SKM-1 (cell line): ENCODE results near the gene NUMB.
A peak's percentile ranks its signal among the peaks of the same experiment; 100 is the strongest.

Experiments
- DNase-seq: peaks from one replicate; lab custom pipeline; 2025; ENCODE audit not compliant: unreplicated experiment; lab: John Stamatoyannopoulos, UW

Gene NUMB

DNA sequence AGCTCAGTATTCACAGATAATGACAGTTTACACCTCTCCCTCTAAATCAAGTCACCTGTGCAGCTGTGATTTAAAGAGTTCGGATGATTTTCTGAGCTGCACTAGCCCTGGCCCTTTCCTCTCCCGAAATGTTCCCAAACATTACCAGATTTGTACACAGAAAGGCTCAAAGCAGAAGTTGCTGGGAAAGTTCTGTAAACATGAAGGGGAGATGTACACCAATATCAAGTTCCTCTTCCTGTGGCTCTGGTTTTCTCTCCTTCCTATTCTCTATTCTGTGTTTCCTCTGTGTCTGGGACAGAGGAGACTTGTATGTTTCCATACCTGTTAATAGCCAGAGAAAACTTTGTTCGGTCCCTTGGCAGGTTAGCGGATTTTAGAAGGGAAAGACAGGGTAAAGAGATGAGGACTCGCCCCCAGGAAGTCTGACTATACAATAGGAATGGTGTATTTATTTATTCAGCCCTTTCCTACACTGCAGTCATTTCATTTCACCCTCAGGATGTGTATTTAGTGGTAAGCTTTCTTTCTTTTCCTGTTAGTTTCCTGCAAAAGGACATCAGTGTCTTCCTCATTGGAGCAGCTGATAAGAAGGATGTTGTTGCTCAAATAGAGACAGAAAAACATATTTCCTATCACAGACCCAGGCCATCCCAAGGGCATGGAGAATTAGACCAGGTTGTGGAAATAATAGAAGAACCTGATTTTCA is 7.6 kb upstream of the NUMB start:
- DNase-seq = peak; percentile 13

DNA sequence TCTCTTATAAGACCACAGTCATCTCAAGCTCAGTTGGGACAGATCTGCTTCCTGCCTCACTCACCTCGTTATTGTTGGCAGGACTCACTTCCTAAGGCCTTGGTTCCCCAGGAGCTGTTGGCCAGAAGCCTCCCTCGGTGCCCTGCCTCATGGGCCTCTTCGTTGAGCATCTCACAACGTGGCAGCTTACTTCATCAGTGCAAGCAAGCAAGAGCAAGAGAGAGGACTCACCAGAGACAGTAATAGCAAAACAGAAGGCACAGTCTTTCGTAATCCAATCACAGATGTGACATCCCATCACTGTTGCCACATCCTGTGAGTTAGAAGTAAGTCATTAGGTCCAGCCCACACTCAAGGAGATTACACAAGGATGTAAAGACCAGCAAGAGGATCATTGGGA is 5.1 kb upstream of the NUMB start:
- DNase-seq = peak; percentile 81

DNA sequence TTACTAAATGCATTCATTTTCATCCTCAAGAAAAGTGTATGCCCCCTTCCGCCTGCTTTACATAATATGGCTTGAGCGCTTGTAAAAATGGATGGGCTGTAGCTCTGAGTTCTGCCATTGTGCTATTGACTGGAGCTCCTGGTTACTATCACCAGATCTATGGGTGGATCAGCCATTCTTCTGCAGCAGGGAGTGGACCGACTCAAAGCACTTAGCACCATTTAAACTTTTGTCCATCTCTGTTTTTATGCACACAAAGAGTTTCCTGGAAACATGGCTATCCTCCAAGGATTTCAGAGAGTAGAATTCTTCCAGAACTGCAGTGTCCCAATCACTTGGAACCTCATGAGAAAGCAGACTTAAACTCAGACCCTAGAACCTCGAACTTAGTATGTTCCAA is 4.5 kb upstream of the NUMB start:
- no peak for DNase-seq

DNA sequence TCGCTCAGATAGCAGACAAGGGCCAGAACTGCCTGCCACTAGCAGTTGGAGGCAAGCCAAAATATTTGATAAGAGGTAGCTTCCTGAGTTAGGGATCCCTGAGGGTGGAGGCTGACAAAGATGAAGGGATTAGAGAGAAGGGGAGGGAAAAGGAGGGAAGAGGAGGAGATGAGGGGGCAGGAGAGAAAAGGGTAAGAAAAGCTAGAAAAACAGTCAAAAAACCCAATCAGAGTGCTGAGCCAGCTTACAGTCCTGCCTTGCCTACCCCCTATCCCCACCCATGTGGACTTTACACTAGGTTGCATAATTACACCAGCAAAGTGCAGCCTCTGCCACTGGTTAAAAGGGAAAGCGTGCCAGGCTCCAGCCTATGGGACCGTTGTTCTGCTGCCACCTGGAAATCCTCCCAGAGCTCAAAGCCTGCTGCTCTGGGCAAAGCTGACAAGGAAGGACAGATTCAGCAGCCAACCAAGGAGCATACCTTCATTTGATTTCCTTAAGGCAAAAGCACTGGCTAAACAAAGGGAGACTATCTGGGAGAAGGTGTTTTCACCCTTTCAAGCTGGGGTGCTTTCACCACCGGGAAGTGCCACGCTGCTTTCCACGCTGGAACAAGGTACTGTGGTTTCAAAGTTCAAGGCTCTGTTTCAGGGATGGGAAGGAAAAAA is 3.8 kb upstream of the NUMB start:
- no peak for DNase-seq

DNA sequence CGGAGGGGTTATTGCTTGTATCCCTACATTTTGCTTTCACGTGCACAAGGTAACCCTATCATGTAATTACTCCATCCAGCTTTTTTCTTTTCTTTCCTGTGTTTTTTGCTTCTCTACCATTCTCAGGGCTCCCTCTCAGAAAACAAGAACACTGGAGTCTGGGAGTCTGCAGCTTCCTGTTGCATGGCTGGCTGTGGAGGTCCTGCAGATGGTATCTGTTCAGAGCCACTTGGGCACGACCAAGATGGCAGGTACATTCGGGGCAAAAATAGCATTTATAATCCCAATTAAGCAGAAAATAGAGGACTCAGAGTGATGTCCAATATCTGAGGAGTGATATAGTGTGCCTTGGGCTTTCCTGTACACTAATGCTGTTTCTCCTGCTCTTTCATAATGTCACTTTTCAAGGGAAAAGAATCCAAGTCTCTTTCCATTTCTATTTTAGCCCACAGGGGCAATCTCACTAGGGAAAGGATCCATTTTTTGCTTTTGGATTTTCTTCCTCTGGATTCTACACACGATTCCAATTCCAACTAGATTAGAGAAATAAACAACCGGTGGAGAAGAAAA is 3.2 kb upstream of the NUMB start:
- no peak for DNase-seq

DNA sequence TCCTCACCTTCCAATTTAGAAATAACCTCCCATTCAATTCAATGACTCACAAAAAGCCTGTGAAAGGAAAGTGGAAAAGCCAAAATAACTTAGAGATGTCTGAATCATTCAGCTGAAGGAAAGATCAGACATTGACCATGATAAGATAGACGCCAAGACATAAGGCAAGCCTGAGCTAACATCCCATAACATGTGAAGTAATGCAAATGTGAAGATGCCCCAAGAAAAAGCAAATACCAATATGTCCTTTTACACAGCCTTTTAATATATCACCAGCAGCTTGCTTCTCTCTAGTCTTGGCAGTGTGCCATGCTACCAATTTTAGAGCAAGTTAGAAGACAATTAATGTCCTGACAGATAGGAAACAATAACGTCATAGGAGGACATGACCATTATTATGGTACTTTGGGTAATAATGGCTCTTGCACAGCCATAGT is 2.4 kb upstream of the NUMB start:
- DNase-seq = no peak

DNA sequence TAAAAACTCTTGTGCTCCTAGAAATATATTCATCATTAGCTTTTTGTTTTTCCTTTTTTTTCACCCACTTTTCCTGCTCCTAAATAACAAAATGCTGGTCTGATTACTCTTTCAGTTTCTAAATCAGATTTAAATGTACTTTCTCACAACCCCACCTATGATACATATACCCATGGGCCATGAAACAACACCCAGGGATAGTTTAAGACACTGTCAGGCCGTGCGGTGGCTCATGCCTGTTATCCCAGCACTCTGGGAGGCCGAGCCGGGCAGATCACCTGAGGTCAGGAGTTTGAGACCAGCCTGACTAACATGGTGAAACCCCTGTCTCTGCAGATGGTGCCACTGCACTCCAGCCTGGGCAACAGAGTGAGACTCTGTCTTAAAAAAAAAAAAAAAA is 1.6 kb upstream of the NUMB start:
- no peak for DNase-seq

DNA sequence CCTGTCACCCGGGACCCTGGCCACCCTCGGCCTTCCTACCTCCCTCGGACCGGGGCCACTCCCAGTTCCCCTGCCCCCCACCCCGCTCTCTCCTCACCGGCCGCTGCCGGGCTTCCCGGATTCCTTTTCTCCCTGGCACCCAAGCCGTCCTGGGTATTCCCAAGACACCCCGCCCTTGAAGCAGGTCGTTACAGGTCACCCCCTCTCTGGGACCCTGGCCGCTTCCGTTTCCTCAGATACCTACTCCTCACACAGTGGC is 493 bp downstream of the NUMB start:
- no peak for DNase-seq

DNA sequence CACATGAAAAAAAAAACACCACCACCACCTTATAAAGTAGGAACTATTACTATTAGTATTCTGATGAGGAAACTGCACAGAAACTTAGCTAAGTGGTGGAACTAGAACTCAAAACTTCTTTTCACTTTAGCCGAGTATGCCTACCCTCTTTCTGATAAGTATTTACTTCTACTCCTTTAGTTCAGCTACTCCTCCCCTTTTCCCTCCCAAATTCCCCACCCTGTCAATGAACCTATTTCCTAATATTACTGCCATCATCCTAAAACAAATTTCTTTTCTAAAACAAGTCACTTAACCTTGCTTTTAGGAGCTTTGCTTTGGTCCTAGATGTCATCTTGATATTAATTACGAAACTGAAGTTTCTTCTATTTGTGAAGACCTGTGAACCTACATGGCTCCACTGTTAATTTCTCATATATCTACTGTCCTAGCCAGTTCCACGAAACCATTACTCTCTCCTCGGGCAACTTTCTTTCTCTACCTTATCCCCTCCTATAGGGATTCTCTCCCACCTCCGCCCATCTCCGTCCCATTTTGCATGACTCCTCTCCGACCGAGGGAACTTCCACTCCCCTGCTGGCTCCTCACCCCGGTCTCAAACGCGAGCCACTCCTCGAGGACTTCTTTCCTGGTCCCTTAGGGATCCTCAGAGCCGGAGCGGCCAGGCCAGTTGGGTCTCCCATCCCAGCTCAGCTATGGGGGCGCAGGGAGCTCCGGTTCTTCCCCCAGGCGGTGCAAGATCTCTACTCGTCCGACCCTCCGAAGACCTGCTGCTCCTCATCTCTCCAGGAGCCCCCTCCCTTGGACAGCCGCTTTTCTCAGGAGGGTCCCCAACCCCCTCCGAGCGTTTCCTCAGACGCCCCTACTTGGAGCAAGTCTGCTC is 1.1 kb downstream of the NUMB start:
- no peak for DNase-seq

DNA sequence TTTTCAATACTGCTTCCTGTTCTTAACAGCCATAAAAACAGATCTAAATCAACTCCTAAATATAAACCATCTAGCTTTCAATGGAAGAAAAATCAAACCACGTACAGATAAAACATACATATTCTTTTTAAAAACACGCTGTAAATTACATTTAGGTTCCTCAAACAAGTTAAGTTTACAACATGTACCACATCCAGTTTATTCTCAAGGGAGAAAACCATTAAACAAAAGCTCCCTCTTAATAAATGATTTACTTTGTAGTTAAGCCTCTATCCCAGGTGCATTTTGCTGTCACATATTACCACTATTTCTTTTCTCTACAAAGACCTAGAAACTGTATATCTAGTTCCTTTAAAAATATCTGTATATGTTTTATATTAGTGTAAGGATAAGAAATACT is 3.1 kb downstream of the NUMB start:
- no peak for DNase-seq

DNA sequence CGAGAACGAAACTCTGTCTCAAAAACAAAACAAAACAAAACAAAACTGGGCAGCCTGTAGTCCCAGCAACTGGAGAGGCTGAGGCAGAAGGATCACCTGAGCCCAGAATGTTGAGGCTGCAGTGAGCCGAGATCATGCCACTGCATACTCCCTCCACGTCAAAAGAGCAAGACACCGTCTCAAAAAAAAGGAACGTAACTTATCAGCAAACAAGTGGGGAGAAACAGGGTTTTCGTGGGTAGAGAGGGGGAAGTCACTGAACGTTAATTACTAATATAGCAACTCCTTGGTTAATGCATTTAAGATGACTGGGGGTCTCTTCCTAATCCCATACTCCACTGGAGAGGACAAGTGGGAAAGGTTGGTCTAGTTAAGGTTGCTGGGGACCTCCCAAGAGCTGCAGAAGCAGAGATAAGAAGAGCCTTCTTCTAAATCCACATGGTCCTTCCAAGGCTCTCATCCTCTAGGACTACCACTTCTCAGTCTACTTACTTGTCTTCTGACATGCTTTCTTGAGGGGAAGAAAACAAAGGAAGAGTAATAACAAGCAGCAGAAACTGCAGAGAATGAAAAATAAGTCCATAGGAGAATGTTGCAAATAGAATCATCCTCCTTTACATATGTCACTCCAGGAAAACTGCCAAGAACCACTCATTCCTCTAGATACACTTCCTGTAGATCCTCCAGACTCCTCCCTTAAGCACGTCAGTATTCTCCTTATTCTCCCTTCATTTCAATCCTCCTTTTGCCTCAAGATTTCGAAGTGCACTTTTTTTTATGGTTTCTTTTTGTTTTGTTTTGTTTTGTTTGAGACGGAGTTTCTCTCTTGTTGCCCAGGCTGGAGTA is 5.8 kb downstream of the NUMB start:
- DNase-seq = no peak

DNA sequence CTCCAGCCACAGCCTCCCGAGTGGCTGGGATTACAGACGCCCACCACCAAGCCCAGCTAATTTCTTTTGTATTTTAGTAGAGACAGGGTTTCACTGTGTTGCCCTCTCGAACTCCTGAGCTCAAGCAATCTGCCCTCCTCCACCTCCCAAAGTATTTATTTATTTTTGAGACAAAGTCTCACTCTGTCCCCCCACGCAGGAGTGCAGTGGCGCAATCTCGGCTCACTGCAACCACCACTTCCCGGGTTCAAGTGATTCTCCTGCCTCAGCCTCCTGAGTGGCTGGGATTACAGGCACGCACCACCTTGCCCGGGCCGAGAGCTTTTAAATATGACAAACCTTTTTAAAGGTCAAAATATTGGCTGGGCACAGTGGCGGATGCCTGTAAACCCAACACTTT is 14.6 kb downstream of the NUMB start:
- no peak for DNase-seq

DNA sequence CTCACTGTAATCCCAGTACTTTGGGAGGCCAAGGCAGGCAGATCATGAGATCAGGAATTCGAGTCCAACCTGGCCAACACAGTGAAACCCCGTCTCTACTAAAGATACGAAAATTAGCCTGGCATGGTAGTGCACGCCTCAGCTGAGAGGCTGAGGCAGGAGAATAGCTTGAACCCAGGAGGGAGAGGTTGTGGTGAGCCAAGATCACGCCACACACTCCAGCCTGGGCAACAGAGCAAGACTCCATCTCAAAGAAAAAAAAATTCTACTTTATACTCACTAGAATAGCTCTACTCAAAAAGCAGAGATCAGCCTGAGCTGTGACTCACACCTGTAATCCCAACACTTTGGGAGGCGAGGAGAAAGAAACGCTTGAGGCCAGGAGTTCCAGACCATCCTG is 17.1 kb downstream of the NUMB start:
- DNase-seq = no peak

DNA sequence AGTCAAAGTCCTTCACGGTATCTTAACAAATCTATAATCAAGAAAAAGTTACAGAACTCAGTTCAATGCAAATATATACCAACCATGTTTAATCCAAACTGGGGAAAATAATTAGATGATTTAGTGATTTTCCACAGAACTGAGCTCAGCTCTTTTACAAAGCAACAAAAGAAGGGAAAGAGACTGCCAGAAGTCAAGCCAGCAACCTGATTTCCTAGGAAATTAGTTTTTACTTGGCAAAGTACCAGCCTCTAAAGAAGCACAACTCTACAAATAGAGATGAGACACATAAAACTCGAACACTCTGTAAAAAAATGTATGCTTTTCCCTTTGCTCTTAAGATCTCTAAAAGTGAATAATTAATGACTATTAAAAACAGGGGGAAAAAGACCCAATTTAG is 19.4 kb downstream of the NUMB start:
- DNase-seq = no peak

DNA sequence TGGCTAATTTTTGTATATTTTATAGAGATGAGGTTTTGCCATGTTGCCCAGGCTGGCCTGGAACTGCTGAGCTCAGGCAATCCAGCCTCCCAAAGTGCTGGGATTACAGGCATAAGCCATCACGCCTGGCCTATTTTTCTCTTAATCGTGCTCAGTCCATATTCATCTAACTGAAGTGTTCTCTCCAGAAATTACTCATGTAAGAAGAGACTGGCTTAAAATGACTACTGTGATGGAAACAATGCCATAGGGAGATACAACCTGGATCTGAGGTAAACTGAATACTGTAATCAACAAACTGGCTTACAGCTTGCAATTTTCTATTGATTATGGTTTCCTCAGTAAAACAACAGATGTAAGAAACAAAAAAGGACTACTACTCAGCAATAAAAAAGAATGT is 21.1 kb downstream of the NUMB start:
- no peak for DNase-seq

DNA sequence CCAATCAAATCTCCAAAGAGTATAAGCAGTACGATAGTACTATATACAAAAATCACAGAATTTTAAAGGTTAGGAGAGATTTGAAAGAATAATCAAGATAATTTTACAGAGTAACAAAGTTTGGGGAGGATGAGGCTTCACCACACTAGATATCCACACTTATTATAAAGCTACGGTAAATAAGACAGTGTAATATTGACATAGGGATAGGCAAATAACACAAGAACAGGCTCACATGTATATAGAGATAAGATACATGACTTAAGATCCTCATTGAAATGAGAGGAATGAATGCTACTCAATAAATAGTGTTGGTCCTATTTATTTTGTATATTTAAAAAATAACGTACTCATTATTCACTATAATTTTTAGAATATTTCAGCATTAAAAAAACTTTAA is 26.2 kb downstream of the NUMB start:
- DNase-seq = no peak

DNA sequence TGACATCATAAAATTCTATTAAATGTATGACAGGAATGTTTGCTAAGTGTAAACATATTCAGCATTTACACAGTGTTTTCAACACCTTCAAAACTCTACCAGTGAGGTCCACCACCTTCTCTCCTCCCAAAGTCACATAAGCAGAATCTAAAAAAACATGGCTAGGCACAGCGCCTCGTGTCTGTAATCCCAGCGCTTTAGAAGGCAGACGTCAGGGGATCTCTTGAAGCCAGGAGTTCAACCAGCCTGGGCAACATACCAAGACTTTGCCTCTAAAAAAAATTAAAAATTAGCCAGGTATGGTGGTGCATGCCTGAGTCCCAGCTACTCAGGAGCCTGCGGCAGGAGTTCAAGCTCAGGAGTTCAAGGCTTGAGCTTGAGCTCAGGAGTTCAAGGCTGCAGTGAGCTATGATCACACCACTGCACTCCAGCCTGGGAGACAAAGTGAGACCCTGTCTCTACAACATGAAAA is 30.0 kb downstream of the NUMB start:
- no peak for DNase-seq

DNA sequence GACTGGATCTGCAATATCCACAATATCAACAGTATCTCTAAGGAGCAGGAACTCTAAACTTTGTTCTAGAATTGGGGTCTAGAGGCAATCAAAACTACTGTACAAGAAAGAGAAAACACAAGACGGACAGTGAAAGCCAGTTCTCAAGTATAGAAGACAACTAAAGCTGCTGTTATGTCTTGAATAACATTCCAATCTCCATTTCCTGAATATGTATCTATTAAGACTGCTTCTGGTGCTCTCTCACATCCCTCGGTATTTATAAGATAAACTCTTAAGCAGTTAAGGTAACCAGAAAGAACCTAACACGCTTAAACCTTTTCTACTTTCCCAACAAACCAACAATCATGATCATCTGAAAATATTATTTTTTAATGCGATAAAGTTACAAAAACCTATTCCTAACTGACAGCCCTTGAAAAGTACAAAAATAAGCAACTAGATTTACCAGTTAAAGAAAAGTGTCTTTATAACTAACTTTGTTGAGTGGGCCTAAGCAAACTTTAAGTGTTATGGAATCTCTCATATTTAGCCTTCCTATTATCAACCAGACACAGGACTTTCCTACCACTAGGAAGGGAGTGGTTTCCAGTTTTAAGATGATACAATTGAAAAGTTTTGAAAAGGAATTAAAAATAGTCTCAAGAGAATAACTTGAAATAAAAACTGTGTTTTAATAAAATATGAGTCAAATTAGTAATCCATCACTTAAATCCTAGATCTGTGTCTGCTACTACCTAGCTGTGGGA is 30.7 kb downstream of the NUMB start:
- no peak for DNase-seq

DNA sequence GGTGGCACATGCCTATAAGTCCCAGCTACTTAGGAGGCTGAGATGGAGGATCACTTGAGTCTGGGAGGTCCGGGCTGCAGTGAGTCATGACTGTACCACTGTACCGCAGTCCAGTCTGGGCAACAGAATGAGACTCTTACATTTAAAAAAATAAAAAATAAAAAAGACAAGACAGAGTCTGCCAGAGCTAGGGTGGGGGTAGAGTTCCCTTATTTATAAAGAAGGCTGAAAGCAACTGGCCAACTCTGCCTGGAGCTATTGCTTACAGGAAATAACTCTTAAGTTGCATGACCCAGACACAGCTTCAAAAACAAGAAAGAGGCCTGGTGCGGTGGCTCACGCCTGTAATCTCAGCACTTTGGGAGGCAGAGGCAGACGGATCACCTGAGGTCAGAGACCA is 31.5 kb downstream of the NUMB start:
- DNase-seq = no peak

DNA sequence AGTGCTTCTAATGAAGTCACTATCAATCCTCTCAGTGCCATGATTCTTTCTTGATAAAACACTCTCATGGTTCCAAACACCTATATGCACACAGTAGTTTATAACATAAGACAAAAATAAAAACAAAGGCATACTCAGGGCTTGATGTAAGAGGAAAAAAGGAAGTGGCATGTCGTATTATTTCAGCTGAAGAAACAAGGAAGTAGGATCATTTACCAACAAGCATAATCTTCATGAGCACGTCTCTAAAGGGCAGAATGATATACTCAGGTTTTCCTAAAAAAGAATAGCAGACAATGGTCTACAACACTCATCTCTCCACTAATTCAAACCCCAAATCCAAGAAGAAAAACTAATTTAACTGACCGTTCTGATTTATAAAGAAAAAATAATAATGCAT is 33.9 kb downstream of the NUMB start:
- peak; percentile 40 for DNase-seq
